Lower lobe of right lung (tissue), 2 donors: ENCODE measurements around the gene ADAM12. TPM values are rescaled to one million over a fixed set of nuclear protein-coding genes. Genes with fewer than 3 reads are reported as not detected.
A peak's percentile ranks its signal among the peaks of the same experiment; 100 is the strongest.

Experiments
- ATAC-seq, 2 donors: fragments of 200-7000 bp; cut with Tn5 transposase; one replicate each; pipeline ENCODE4 v1.9.1; 2020 to 2022; ENCODE audit warnings: mild to moderate bottlenecking in 2 of 2, moderate library complexity in 2 of 2
- DNase-seq: peaks from one replicate; pipeline ENCODE4 v3.0.0-alpha.2; 2020
- H3K27ac ChIP-seq: fragments of 200-600 bp; one replicate; pipeline ENCODE4 v1.8.0; 2022
- H3K27me3 ChIP-seq: fragments of 200-600 bp; one replicate; pipeline ENCODE4 v1.8.0; 2022; ENCODE audit warnings: low read depth
- H3K36me3 ChIP-seq: fragments of 200-600 bp; one replicate; pipeline ENCODE4 v1.8.0; 2022; ENCODE audit warnings: mild to moderate bottlenecking
- H3K4me1 ChIP-seq: fragments of 200-600 bp; one replicate; pipeline ENCODE4 v1.8.0; 2022
- H3K4me3 ChIP-seq: fragments of 200-600 bp; one replicate; pipeline ENCODE4 v1.8.0; 2022; ENCODE audit warnings: mild to moderate bottlenecking
- H3K9me3 ChIP-seq: fragments of 200-600 bp; one replicate; pipeline ENCODE4 v1.8.0; 2022
- intact Hi-C: fragments of 100-400 bp; cut with DNase I; formaldehyde crosslinking; loops from one replicate; pipeline ENCODE4 v1.11.0; 2022
- total RNA-seq: library from RNA; stranded (reverse); fragmentation: NEBNext Ultra II Directional; extraction: Animal tissue kit (Norgen Biotek cat#: 25700); gene quantifications from one replicate; pipeline ENCODE4 v1.2.1, GENCODE V29; 2021
- TF ChIP-seq, protein P1 (sequence below): fragments of 200-600 bp; IDR thresholded peaks from one replicate; pipeline ENCODE4 v1.8.0; 2022; ENCODE audit warnings: antibody characterized with exemption, mild to moderate bottlenecking
- donor health status: DM: no; HTN: yes; CAD: no; lungs with severe emphysema.

Gene ADAM12
- total RNA-seq, 1 donor from 2014 or later, result 0.92 TPM

DNA sequence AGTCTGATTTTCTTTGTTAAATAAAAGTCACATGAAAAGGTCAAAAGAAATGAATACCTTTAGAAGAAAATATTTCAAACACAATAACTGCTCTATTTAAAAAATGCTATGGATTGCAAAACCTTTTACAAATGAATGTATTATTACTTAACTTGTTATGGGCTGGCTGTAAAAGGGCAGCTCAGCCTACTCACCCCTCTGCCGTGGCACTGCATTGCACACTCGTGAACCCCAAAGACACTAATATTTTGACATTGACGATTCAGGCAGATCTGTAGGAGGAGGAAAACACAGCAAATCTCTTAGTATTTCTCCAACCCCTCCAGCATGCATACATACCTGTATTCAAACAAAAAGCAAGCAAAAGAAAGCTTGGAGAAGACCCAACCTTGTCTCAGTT lies 342.4 kb downstream of the ADAM12 start:
- DNase-seq (no peak), ATAC-seq (no peak)
- Histone ChIP-seq H3K9me3 (no peaks in the 10 kb centered on the region), H3K27me3 (no peaks in the 10 kb centered on the region), H3K27ac (no peak overlapping the region), H3K4me1 (peaks cover 41% of the 10 kb centered on the region), H3K4me3 (no peak overlapping the region), H3K36me3 (no peaks in the 10 kb centered on the region)
- intact Hi-C loops, result no loop called here
- TF ChIP-seq, protein P1, sequence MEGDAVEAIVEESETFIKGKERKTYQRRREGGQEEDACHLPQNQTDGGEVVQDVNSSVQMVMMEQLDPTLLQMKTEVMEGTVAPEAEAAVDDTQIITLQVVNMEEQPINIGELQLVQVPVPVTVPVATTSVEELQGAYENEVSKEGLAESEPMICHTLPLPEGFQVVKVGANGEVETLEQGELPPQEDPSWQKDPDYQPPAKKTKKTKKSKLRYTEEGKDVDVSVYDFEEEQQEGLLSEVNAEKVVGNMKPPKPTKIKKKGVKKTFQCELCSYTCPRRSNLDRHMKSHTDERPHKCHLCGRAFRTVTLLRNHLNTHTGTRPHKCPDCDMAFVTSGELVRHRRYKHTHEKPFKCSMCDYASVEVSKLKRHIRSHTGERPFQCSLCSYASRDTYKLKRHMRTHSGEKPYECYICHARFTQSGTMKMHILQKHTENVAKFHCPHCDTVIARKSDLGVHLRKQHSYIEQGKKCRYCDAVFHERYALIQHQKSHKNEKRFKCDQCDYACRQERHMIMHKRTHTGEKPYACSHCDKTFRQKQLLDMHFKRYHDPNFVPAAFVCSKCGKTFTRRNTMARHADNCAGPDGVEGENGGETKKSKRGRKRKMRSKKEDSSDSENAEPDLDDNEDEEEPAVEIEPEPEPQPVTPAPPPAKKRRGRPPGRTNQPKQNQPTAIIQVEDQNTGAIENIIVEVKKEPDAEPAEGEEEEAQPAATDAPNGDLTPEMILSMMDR, result no peak

DNA sequence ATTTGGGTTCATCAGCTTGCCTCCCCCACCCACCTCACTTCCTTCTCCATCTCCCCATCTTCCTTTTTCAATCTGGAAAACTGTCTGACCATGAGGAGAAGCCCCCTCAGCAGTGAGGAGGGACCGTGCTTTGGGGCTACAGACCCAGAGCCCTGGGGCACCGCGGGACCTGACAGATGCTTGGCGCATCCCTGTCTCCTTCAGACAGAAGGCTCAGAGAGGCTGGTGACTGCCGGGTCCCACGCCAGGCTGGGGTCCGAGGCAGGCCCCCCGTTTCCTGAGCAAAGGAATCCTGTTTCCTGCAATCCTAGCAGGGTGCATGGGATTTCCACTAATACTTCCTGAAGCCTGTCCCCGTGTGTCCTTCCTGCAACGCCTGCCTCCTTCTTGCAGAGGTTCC lies 344.9 kb downstream of the ADAM12 start:
- intact Hi-C loops, result no loop called here
- DNase-seq, result no peak

DNA sequence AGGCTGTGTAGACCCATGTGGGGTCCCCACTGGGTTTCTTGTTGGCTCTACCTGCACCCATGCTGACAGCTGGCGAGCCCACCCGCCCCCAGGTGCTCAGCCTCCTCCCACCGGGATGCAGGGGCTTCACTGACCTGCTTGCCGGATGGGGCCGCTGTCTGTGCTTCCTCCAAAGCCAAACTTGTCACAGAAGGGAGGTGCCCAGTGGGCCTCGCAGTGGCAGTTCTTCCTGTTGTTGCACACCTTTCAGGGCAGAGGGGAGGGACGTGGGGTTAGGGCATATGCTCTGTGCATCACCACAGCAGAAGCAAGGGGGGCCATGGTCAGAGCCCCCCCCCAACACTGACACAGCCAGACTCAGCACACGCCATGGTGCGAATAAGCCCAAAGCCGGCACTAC lies 345.4 kb downstream of the ADAM12 start:
- H3K4me3 ChIP-seq, result no peak overlapping the region
- no peak overlapping the region for H3K27ac ChIP-seq
- H3K4me1 ChIP-seq, result peaks cover 24% of the 10 kb centered on the region
- H3K27me3 ChIP-seq, result no peaks in the 10 kb centered on the region
- ATAC-seq (no peak), DNase-seq (no peak)
- TF ChIP-seq, protein P1, result no peak
- intact Hi-C loops, result no loop called here
- no peaks in the 10 kb centered on the region for H3K36me3 ChIP-seq
- no peaks in the 10 kb centered on the region for H3K9me3 ChIP-seq

More for the DNA sequence above, 344.9 kb downstream of the ADAM12 start:
- TF ChIP-seq, protein P1, result no peak
- Histone ChIP-seq H3K9me3 (no peaks in the 10 kb centered on the region), H3K4me3 (no peak overlapping the region), H3K4me1 (peaks cover 24% of the 10 kb centered on the region), H3K27me3 (no peaks in the 10 kb centered on the region), H3K36me3 (no peaks in the 10 kb centered on the region), H3K27ac (no peak overlapping the region)
- no peak for ATAC-seq

- intact Hi-C loops, result no loop called here
- DNase-seq, result no peak
- no peaks in the 10 kb centered on the region for H3K27me3 ChIP-seq
- no peaks in the 10 kb centered on the region for H3K36me3 ChIP-seq
- H3K4me3 ChIP-seq, result peak overlapping the region; percentile 31
- TF ChIP-seq, protein P1, result no peak
- H3K27ac ChIP-seq, result peak overlapping the region; percentile 85
- no peaks in the 10 kb centered on the region for H3K9me3 ChIP-seq
- peak in 1 of 2 donors; percentile 5 for ATAC-seq
- peaks cover 24% of the 10 kb centered on the region for H3K4me1 ChIP-seq
Measured at GRCh38 chr10:126042354-126042753, 345.9 kb downstream of the ADAM12 start.

GRCh38 chr10:126041804-126042231 lies 346.5 kb downstream of the ADAM12 start:
- intact Hi-C loops, result no loop called here
- Histone ChIP-seq H3K9me3 (no peaks in the 10 kb centered on the region), H3K36me3 (no peaks in the 10 kb centered on the region), H3K27me3 (no peaks in the 10 kb centered on the region), H3K27ac (peak overlapping the region; percentile 85), H3K4me1 (peaks cover 24% of the 10 kb centered on the region), H3K4me3 (peak overlapping the region; percentile 31)
- ATAC-seq, result peak; percentile 96 to 98
- TF ChIP-seq, protein P1, result no peak
- peak; percentile 91 for DNase-seq

DNA sequence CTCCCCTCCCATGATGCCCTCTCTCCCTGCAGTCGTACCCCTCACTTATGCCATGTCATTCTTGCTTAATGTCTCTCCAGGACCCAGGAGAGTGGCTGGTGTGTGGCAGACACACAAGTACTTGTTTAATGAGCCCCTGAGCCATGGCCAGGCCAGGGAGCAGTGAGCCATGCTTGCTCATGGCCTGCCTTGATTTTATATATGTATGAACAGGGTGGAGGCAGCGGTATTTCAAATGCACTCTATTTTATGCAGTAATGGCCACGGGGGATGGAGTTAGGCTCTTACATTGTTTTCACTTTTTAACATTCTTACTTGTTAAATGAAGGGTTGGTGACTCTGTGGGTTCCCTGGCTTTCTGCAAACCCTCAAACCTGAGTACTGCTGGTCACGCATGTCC lies 347.2 kb downstream of the ADAM12 start:
- intact Hi-C loops, result no loop called here
- ATAC-seq (no peak), DNase-seq (no peak)
- no peaks in the 10 kb centered on the region for H3K27me3 ChIP-seq
- no peaks in the 10 kb centered on the region for H3K9me3 ChIP-seq
- peak overlapping the region; percentile 85 for H3K27ac ChIP-seq
- H3K4me3 ChIP-seq, result no peak overlapping the region
- H3K4me1 ChIP-seq, result peaks cover 24% of the 10 kb centered on the region
- TF ChIP-seq, protein P1, result no peak
- H3K36me3 ChIP-seq, result no peaks in the 10 kb centered on the region
